SU-DHL-6 (cell line): ENCODE measurements around the gene CD209.

ENCODE experiments used
- EZH2phosphoT487 ChIP-seq: fragments of 200-600 bp; sonication (generic), shearing (Covaris generic); conservative IDR thresholded peaks from 2 replicates; pipeline ENCODE4 v1.6.1; 2018; ENCODE audit warnings: mild to moderate bottlenecking, antibody characterized with exemption, low read length, moderate library complexity, mixed read lengths
- TF ChIP-seq, protein P1 (sequence below): fragments of 200-600 bp; sonication (generic); IDR thresholded peaks from one replicate; pipeline ENCODE4 v1.5.1; 2017; ENCODE audit warnings: antibody characterized with exemption, mild to moderate bottlenecking, low read length, moderate library complexity; ENCODE audit not compliant: insufficient read depth, poor library complexity, severe bottlenecking

DNA sequence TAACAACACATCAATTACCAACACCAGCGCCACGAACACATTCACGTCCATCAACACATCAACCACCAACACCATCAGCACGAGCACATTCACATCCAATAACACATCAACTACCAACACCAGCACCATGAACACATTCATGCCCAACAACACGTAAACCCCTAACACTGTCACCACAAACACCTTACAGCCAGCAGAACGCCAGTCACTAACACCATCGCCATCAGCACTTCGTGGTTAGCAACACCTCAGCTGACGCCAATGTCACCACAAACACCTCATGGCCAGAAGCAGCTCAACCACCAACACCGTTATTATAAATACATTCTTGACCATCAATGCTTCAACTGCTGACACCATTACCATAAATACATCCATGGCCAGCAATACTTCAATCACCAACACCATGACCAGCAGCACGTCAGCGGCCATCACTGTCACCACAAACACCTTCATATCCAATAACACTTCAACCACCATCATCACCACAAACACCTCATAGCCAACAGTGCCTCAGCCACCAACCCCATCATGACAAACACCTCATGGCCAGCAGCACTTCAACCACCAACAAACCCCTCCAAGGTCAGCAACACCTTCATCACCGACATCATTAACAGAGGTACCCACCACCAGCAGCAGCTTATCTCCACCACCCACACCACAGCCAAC is 54.8 kb downstream of the CD209 start:
- TF ChIP-seq, protein P1, sequence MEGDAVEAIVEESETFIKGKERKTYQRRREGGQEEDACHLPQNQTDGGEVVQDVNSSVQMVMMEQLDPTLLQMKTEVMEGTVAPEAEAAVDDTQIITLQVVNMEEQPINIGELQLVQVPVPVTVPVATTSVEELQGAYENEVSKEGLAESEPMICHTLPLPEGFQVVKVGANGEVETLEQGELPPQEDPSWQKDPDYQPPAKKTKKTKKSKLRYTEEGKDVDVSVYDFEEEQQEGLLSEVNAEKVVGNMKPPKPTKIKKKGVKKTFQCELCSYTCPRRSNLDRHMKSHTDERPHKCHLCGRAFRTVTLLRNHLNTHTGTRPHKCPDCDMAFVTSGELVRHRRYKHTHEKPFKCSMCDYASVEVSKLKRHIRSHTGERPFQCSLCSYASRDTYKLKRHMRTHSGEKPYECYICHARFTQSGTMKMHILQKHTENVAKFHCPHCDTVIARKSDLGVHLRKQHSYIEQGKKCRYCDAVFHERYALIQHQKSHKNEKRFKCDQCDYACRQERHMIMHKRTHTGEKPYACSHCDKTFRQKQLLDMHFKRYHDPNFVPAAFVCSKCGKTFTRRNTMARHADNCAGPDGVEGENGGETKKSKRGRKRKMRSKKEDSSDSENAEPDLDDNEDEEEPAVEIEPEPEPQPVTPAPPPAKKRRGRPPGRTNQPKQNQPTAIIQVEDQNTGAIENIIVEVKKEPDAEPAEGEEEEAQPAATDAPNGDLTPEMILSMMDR, result no peak
- TF ChIP-seq EZH2phosphoT487, result no peak
